GM18507 (cell line): ENCODE measurements around the gene PRRC2B.

Experiments used
- DNase-seq: peaks from one replicate; pipeline ENCODE4 v3.0.0; 2011; ENCODE audit warnings: low read depth; ENCODE audit not compliant: insufficient read length; ENCODE audit errors: extremely low spot score
- FAIRE-seq: peaks from 2 replicates; lab custom pipeline; 2011; peaks lifted over from hg19 to GRCh38; lab: Jason Lieb, UNC

Gene PRRC2B

GRCh38 chr9:131405428-131405827 is 11.5 kb downstream of the PRRC2B start:
- FAIRE-seq = no peak
- no peak for DNase-seq

- FAIRE-seq = no peak
Observed at GRCh38 chr9:131405858-131406537, 12.1 kb downstream of the PRRC2B start.

GRCh38 chr9:131406563-131407436 is 12.9 kb downstream of the PRRC2B start:
- FAIRE-seq (no peak), DNase-seq (no peak)

More at GRCh38 chr9:131405858-131406537, 12.1 kb downstream of the PRRC2B start:
- DNase-seq = no peak

- DNase-seq (no peak), FAIRE-seq (no peak)
Observed at GRCh38 chr9:131407717-131408195, 13.9 kb downstream of the PRRC2B start.

- no peak for DNase-seq
- no peak for FAIRE-seq
Observed at GRCh38 chr9:131409458-131409992, 15.6 kb downstream of the PRRC2B start.

GRCh38 chr9:131410044-131410491 is 16.2 kb downstream of the PRRC2B start:
- FAIRE-seq (no peak), DNase-seq (no peak)

GRCh38 chr9:131411719-131412681 is 18.1 kb downstream of the PRRC2B start:
- DNase-seq = no peak

GRCh38 chr9:131416509-131416908 is 22.6 kb downstream of the PRRC2B start:
- DNase-seq (no peak), FAIRE-seq (no peak)

More at GRCh38 chr9:131411719-131412681, 18.1 kb downstream of the PRRC2B start:
- no peak for FAIRE-seq

- peak; percentile 9 for FAIRE-seq
- DNase-seq = no peak
Observed at GRCh38 chr9:131417264-131418142, 23.6 kb downstream of the PRRC2B start.

- no peak for FAIRE-seq
- no peak for DNase-seq
Observed at GRCh38 chr9:131418143-131419025, 24.5 kb downstream of the PRRC2B start.

GRCh38 chr9:131419026-131419614 is 25.2 kb downstream of the PRRC2B start:
- DNase-seq = no peak
- no peak for FAIRE-seq

- DNase-seq (no peak), FAIRE-seq (no peak)
Observed at GRCh38 chr9:131419716-131420115, 25.8 kb downstream of the PRRC2B start.

- no peak for DNase-seq
- FAIRE-seq = no peak
Observed at GRCh38 chr9:131420980-131421624, 27.2 kb downstream of the PRRC2B start.

GRCh38 chr9:131421691-131422090 is 27.8 kb downstream of the PRRC2B start:
- FAIRE-seq (no peak), DNase-seq (no peak)

- DNase-seq (no peak), FAIRE-seq (no peak)
Observed at GRCh38 chr9:131422241-131422792, 28.4 kb downstream of the PRRC2B start.

- no peak for DNase-seq
Observed at GRCh38 chr9:131423171-131423581, 29.3 kb downstream of the PRRC2B start.

More at GRCh38 chr9:131423171-131423581, 29.3 kb downstream of the PRRC2B start:
- peak; percentile 45 for FAIRE-seq
